Measurements from ENCODE around the gene HOXB13.

HOXB13 gene

GRCh38 chr17:48728232-48729231 is at the start of gene HOXB13:
Gene HOXB13 (minus strand): TSS chr17:48728750. CDS start chr17:48728593, 157 bp downstream.
- TF ChIP-seq, protein P1, sequence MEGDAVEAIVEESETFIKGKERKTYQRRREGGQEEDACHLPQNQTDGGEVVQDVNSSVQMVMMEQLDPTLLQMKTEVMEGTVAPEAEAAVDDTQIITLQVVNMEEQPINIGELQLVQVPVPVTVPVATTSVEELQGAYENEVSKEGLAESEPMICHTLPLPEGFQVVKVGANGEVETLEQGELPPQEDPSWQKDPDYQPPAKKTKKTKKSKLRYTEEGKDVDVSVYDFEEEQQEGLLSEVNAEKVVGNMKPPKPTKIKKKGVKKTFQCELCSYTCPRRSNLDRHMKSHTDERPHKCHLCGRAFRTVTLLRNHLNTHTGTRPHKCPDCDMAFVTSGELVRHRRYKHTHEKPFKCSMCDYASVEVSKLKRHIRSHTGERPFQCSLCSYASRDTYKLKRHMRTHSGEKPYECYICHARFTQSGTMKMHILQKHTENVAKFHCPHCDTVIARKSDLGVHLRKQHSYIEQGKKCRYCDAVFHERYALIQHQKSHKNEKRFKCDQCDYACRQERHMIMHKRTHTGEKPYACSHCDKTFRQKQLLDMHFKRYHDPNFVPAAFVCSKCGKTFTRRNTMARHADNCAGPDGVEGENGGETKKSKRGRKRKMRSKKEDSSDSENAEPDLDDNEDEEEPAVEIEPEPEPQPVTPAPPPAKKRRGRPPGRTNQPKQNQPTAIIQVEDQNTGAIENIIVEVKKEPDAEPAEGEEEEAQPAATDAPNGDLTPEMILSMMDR (conservative IDR thresholded peaks at IDR 0.05; ENCODE audit: low read depth, low read length) = no peak
- H3K4me3 ChIP-seq (ENCODE audit: low read length) = no peak within 1 kb of the TSS
- DNase-seq (ENCODE audit: low read depth) = no peak

- TF ChIP-seq, protein P1 (conservative IDR thresholded peaks at IDR 0.05; ENCODE audit: low read depth, low read length) = no peak
- DNase-seq (ENCODE audit: low read depth) = no peak
- no peak overlapping the region for H3K4me3 ChIP-seq (ENCODE audit: low read length)
Measured at GRCh38 chr17:48776602-48777001, 48.1 kb upstream of the HOXB13 start.

DNA sequence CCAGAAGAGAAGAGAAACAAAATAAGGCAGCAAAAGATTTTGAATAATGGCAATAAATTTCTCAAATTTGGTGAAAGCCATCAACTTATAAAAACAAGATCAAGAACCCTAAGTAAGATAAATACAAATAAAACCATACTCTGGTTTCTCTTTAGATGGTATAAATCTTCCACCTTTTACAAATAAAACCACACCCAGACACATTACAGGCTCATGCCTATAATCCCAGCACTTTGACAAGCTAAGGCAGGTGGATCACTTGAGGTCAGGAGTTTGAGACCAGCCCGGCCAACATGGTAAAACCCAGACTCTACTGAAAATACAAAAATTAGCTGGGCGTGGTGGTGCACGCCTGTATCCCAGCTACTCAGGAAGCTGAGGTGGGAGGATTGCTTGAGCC is 44.7 kb upstream of the HOXB13 start:
- DNase-seq (ENCODE audit: low read depth) = no peak
- TF ChIP-seq, protein P1 (conservative IDR thresholded peaks at IDR 0.05; ENCODE audit: low read depth, low read length) = no peak

DNA sequence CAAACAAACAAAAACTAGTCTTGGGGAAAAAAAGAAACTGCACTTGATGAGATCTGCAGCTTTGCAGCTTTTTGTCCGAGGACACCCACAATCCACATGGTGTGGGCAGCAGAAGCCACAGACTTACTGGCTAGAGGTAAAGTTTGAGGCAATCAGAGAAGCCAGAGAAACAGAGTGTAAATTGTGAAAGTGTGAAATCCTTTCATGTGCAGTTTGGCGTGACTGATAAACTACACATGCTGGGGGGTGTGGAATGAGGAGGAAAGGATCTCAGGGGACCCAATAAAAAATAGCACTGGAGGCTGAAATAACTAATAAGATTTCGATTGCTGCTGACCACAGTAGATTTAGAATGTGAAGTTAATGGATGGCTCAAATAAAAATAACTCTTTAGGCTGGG is 42.4 kb upstream of the HOXB13 start:
- no peak for DNase-seq (ENCODE audit: low read depth)
- TF ChIP-seq, protein P1 (conservative IDR thresholded peaks at IDR 0.05; ENCODE audit: low read depth, low read length) = no peak
- no peak overlapping the region for H3K4me3 ChIP-seq (ENCODE audit: low read length)

More for the DNA sequence above, 44.7 kb upstream of the HOXB13 start:
- no peak overlapping the region for H3K4me3 ChIP-seq (ENCODE audit: low read length)

- no peak overlapping the region for H3K4me3 ChIP-seq (ENCODE audit: low read length)
- DNase-seq (ENCODE audit: low read depth) = no peak
- TF ChIP-seq, protein P1 (conservative IDR thresholded peaks at IDR 0.05; ENCODE audit: low read depth, low read length) = no peak
Measured at GRCh38 chr17:48769009-48769675, 40.6 kb upstream of the HOXB13 start.

GRCh38 chr17:48767263-48767774 is 38.8 kb upstream of the HOXB13 start:
- no peak overlapping the region for H3K4me3 ChIP-seq (ENCODE audit: low read length)
- no peak for DNase-seq (ENCODE audit: low read depth)
- TF ChIP-seq, protein P1 (conservative IDR thresholded peaks at IDR 0.05; ENCODE audit: low read depth, low read length) = no peak
